ENCODE measurements around the gene PRDM4. TPM values are rescaled to one million over a fixed set of nuclear protein-coding genes. Genes with fewer than 3 reads are reported as not detected.
"Not testable (repeated sequence)": the region's sequence is repeated elsewhere in the genome, so short reads cannot be mapped to it uniquely, and the experiment has no call there.

PRDM4 gene
- polyA plus RNA-seq, 3 donors, result 39.7 to 44.1 (median 41.1) TPM

GRCh38 chr12:107775093-107775721, 14.3 kb upstream of the PRDM4 start:
- DNase-seq (ENCODE audit: low read depth in 3 of 3, low spot score in 2 of 3), result peak in 1 of 3 donors; percentile 23

GRCh38 chr12:107774349-107775029, 13.6 kb upstream of the PRDM4 start, which contains the start of gene ASCL4:
TSS of gene ASCL4 (plus strand) at chr12:107774704. CDS start at chr12:107775219, 515 bp downstream.
- DNase-seq (ENCODE audit: low read depth in 3 of 3, low spot score in 2 of 3), result no peak

- no peak for DNase-seq (ENCODE audit: low read depth in 3 of 3, low spot score in 2 of 3)
Measured at GRCh38 chr12:107767466-107767865, 6.5 kb upstream of the PRDM4 start.

GRCh38 chr12:107765316-107765715, 4.4 kb upstream of the PRDM4 start:
- no peak for DNase-seq (ENCODE audit: low read depth in 3 of 3, low spot score in 2 of 3)

- no peak for DNase-seq (ENCODE audit: low read depth in 3 of 3, low spot score in 2 of 3)
Measured at GRCh38 chr12:107764626-107765025, 3.7 kb upstream of the PRDM4 start.

GRCh38 chr12:107762874-107763273, 1.9 kb upstream of the PRDM4 start:
- DNase-seq (ENCODE audit: low read depth in 3 of 3, low spot score in 2 of 3), result no peak

- DNase-seq (ENCODE audit: low read depth in 3 of 3, low spot score in 2 of 3), result peak in 1 of 3 donors; percentile 16
Measured at GRCh38 chr12:107761502-107761904, 566 bp upstream of the PRDM4 start.

- DNase-seq (ENCODE audit: low read depth in 3 of 3, low spot score in 2 of 3), result no peak
Measured at GRCh38 chr12:107760207-107760808, 629 bp downstream of the PRDM4 start.

- DNase-seq (ENCODE audit: low read depth in 3 of 3, low spot score in 2 of 3), result peak in 2 of 3 donors; percentile 14 to 43
Measured at GRCh38 chr12:107759410-107759809, 1.5 kb downstream of the PRDM4 start.

GRCh38 chr12:107749083-107749482, 11.9 kb downstream of the PRDM4 start:
- DNase-seq (ENCODE audit: low read depth in 3 of 3, low spot score in 2 of 3), result no peak

GRCh38 chr12:107748472-107748871, 12.5 kb downstream of the PRDM4 start:
- DNase-seq (ENCODE audit: low read depth in 3 of 3, low spot score in 2 of 3), result no peak

GRCh38 chr12:107736914-107737313, 24.0 kb downstream of the PRDM4 start:
- DNase-seq (ENCODE audit: low read depth in 3 of 3, low spot score in 2 of 3), result no peak

- no peak for DNase-seq (ENCODE audit: low read depth in 3 of 3, low spot score in 2 of 3)
Measured at GRCh38 chr12:107735763-107736162, 25.2 kb downstream of the PRDM4 start.

- no peak for DNase-seq (ENCODE audit: low read depth in 3 of 3, low spot score in 2 of 3)
Measured at GRCh38 chr12:107734139-107734538, 26.8 kb downstream of the PRDM4 start.

GRCh38 chr12:107732365-107732764, 28.6 kb downstream of the PRDM4 start:
- no peak for DNase-seq (ENCODE audit: low read depth in 3 of 3, low spot score in 2 of 3)

GRCh38 chr12:107731366-107731765, 29.6 kb downstream of the PRDM4 start:
- no peak for DNase-seq (ENCODE audit: low read depth in 3 of 3, low spot score in 2 of 3)

- no peak for DNase-seq (ENCODE audit: low read depth in 3 of 3, low spot score in 2 of 3)
Measured at GRCh38 chr12:107730618-107731341, 30.2 kb downstream of the PRDM4 start.

- DNase-seq (ENCODE audit: low read depth in 3 of 3, low spot score in 2 of 3), result not testable (repeated sequence)
Measured at GRCh38 chr12:107727742-107728141, 33.2 kb downstream of the PRDM4 start.

- DNase-seq (ENCODE audit: low read depth in 3 of 3, low spot score in 2 of 3), result not testable (repeated sequence)
Measured at GRCh38 chr12:107727327-107727726, 33.6 kb downstream of the PRDM4 start.

- no peak for DNase-seq (ENCODE audit: low read depth in 3 of 3, low spot score in 2 of 3)
Measured at GRCh38 chr12:107718606-107719005, 42.3 kb downstream of the PRDM4 start.

- DNase-seq (ENCODE audit: low read depth in 3 of 3, low spot score in 2 of 3), result no peak
Measured at GRCh38 chr12:107715780-107716179, 45.2 kb downstream of the PRDM4 start.
